ENCODE data around the gene RAG1.
"Not testable (repeated sequence)": the region's sequence is repeated elsewhere in the genome, so short reads cannot be mapped to it uniquely, and the experiment has no call there.

The RAG1 gene

DNA sequence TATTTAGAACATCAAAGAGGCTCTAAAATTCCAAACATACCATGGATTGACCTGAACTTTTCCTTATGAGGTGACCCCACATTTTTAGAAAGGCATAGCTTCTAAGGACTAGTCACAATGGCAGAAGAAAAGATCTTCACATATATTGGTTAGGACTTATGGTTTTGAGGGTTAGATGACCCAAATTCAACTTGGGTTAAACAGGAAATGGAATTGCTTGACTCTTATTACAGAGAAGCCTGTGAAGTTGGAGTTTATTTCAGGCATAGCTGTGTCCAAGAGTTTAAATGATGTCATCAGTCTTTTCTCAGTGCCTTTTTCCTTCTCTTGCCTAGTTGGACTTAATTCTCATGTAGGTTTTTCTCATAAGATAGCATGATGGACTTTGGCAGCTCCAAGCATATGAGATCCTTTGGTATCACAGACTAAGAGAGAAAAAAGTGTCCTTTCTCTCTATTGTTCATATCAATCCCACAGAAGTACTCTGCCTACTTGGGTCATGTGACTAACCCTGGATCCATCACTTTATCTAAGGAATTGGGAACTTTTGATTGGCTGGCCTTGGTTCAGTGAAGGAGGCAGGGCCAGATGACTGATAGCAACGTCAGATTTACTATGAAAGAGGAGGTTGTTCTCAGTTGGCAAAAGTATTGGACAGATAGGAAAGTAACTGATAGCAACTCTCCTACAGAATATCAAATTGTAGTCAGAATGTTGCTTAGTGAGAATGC, 17.3 kb upstream of the RAG1 start:
- ChIA-PET POLR2A (no interaction called here), CTCF (interaction anchor here (1.3 kb wide), 1 partner anchor 196 kb away, joined by 3 read pairs; no protein-coding TSS in a partner anchor)
- DNase-seq (ENCODE audit: extremely low spot score), result no peak
- TF ChIP-seq FOXA1 (IDR thresholded peaks at IDR 0.05) (no peak), ARNT (IDR thresholded peaks at IDR 0.05) (no peak), ZNF384 (IDR thresholded peaks at IDR 0.05) (no peak), ELF4 (IDR thresholded peaks at IDR 0.05) (no peak)

GRCh38 chr11:36557390-36557789, 10.4 kb upstream of the RAG1 start:
- POLR2A ChIA-PET, result not testable (repeated sequence)
- CTCF ChIA-PET, result interaction anchor here (0.6 kb wide), 1 partner anchor 9 kb away, joined by 3 read pairs; no protein-coding TSS in a partner anchor

GRCh38 chr11:36557991-36558390, 9.8 kb upstream of the RAG1 start:
- DNase-seq (ENCODE audit: extremely low spot score), result no peak
- POLR2A ChIA-PET, result no interaction called here
- TF ChIP-seq HDGF (IDR thresholded peaks at IDR 0.05; ENCODE audit: borderline replicate concordance) (no peak), CTBP1 (IDR thresholded peaks at IDR 0.05; ENCODE audit: borderline replicate concordance) (no peak), FOXK2 (IDR thresholded peaks at IDR 0.05) (no peak), ARNT (IDR thresholded peaks at IDR 0.05) (no peak), FOXM1 (IDR thresholded peaks at IDR 0.05; ENCODE audit: borderline replicate concordance) (no peak), SUZ12 (IDR thresholded peaks at IDR 0.05) (no peak), ZNF384 (IDR thresholded peaks at IDR 0.05) (no peak), ELF4 (IDR thresholded peaks at IDR 0.05) (no peak), NFRKB (IDR thresholded peaks at IDR 0.05) (no peak), BHLHE40 (IDR thresholded peaks at IDR 0.05; ENCODE audit: borderline replicate concordance) (no peak), TARDBP (IDR thresholded peaks at IDR 0.05) (no peak), FOXA1 (IDR thresholded peaks at IDR 0.05) (no peak), L3MBTL2 (conservative IDR thresholded peaks at IDR 0.05) (no peak)
- TF ChIP-seq, protein P1, sequence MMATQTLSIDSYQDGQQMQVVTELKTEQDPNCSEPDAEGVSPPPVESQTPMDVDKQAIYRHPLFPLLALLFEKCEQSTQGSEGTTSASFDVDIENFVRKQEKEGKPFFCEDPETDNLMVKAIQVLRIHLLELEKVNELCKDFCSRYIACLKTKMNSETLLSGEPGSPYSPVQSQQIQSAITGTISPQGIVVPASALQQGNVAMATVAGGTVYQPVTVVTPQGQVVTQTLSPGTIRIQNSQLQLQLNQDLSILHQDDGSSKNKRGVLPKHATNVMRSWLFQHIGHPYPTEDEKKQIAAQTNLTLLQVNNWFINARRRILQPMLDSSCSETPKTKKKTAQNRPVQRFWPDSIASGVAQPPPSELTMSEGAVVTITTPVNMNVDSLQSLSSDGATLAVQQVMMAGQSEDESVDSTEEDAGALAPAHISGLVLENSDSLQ (IDR thresholded peaks at IDR 0.05), result no peak
- CTCF ChIA-PET, result interaction anchor here (0.6 kb wide), 1 partner anchor 8 kb away, joined by 3 read pairs; no protein-coding TSS in a partner anchor

More at GRCh38 chr11:36557390-36557789, 10.4 kb upstream of the RAG1 start:
- DNase-seq (ENCODE audit: extremely low spot score), result not testable (repeated sequence)

DNA sequence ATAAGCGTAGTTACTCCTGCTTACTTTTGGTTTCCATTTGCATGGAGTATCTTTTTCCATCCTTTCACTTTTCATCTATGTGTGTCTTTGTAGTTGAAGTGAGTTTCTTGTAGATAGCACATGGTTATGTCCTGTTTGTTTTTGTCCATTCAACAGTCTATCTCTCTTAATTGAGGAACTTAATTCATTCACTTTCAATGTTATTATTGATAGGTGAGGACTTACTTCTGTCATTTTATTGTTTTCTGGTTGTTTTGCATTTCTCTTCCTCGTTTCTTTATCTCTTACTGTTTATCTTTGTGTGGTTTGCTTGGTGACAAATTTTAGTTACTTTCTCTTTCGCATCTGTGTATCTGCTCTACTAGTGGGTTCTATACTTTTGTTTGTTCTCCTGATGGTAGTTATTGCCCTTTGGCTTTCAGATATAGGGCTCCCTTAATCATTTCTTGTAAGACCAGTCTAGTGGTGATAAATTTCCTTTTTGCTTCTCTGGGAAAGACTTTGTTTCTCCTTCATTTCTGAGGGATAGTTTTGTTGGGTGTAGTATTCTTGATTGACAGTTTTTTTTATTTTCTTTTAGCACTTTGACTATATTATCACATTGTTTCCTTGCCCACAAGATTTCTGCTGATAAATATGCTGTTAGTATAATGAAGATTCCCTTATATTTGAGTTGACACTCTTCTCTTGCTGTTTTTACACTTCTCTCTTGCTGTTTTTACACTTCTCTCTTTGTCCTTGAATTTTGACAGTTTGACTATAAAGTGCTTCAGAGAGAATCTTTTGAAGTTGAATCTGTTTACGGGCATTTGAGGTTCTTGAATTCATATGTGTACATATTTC, 9.0 kb upstream of the RAG1 start:
- CTCF ChIA-PET, result no interaction called here
- POLR2A ChIA-PET, result no interaction called here
- no peak for DNase-seq (ENCODE audit: extremely low spot score)
- TF ChIP-seq NFRKB (IDR thresholded peaks at IDR 0.05), result no peak

DNA sequence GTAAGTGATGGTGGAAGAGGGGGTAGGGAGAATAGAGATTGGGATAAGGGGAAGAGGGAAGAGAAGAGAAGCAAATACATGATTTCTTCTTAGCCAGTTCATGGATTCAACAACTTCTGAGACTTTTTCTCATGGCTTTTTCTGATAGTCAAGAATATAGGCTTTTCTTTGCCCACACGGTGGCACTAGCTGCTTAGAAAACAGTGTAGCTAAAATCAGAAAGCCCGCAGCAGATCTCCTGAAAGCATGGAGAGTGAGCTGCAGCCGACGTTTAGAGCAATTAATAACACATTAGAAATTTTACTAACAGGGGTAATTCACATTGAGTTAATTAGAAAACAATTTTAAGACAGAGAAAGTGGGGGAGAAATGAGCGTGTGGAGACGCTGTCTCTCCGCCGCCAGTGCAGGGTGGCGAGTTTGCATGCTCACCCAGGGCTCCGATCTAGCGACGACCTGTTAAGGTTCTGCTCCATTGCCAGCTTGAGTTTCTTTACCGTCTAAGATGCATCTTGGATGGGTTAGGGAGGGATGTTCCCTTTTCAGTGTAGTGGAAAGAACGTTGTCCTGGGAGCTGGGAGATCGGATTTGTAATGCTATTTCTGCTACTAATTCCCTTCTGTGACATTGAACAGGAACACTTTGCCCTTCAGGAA, 3.3 kb upstream of the RAG1 start:
- CTCF ChIA-PET, result interaction anchor here (0.8 to 4.9 kb wide), 21 partner anchors 9 to 187 kb away, joined by 3 to 64 read pairs (median 5); no protein-coding TSS in a partner anchor
- POLR2A ChIA-PET, result no interaction called here
- DNase-seq (ENCODE audit: extremely low spot score), result peak; percentile 50
- no peak for TF ChIP-seq ZNF384 (IDR thresholded peaks at IDR 0.05)
- TF ChIP-seq ELF4 (IDR thresholded peaks at IDR 0.05), result no peak
- TF ChIP-seq NFRKB (IDR thresholded peaks at IDR 0.05), result no peak
- no peak for TF ChIP-seq SP1 (IDR thresholded peaks at IDR 0.05)
- no peak for TF ChIP-seq CTBP1 (IDR thresholded peaks at IDR 0.05; ENCODE audit: borderline replicate concordance)
- TF ChIP-seq FOXM1 (IDR thresholded peaks at IDR 0.05; ENCODE audit: borderline replicate concordance), result no peak
- no peak for TF ChIP-seq L3MBTL2 (conservative IDR thresholded peaks at IDR 0.05)
- TF ChIP-seq HDGF (IDR thresholded peaks at IDR 0.05; ENCODE audit: borderline replicate concordance), result no peak
- TF ChIP-seq FOXK2 (IDR thresholded peaks at IDR 0.05), result no peak
- TF ChIP-seq ARNT (IDR thresholded peaks at IDR 0.05), result no peak
- TF ChIP-seq, protein P1 (IDR thresholded peaks at IDR 0.05), result no peak
- TF ChIP-seq BHLHE40 (IDR thresholded peaks at IDR 0.05; ENCODE audit: borderline replicate concordance), result no peak
- TF ChIP-seq FOXA1 (IDR thresholded peaks at IDR 0.05), result no peak
- TF ChIP-seq SUZ12 (IDR thresholded peaks at IDR 0.05), result no peak
- no peak for TF ChIP-seq TARDBP (IDR thresholded peaks at IDR 0.05)
- no peak for TF ChIP-seq LEF1 (IDR thresholded peaks at IDR 0.05; ENCODE audit: borderline replicate concordance)

DNA sequence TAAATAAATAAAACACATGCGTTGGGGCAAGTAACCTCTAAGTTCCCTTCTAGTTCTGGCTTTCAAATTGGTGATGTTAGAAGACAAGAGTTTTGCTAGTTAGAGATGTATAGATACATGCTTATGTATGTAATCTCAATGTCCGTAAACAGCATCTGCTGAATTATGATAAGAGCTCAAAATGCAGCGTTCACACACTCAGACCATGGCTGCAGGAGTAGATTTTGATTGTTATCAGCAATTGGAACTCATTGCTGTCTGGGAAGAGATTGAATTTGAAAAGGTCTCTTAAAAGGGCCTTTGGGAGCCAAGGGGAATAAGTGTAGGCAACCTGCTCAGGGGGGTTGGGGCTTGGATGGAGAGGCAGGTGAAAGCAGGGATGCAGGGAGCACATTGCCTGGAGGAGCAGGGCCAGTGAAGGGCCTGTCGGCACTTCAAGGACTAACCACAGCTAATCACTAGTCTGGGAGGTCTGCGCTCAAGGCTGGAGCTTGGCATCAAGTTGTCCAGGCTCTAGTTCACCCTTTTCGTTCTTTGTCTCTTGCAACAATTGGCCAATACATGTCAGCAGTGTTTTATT, 2.7 kb upstream of the RAG1 start:
- CTCF ChIA-PET, result interaction anchor here (0.8 to 4.9 kb wide), 18 partner anchors 8 to 186 kb away, joined by 3 to 64 read pairs (median 6); no protein-coding TSS in a partner anchor
- POLR2A ChIA-PET, result no interaction called here
- TF ChIP-seq SUZ12 (IDR thresholded peaks at IDR 0.05) (no peak), CTBP1 (IDR thresholded peaks at IDR 0.05; ENCODE audit: borderline replicate concordance) (no peak), HDGF (IDR thresholded peaks at IDR 0.05; ENCODE audit: borderline replicate concordance) (no peak), NFRKB (IDR thresholded peaks at IDR 0.05) (no peak), ZNF384 (IDR thresholded peaks at IDR 0.05) (no peak), ELF4 (IDR thresholded peaks at IDR 0.05) (no peak)
- DNase-seq (ENCODE audit: extremely low spot score), result no peak
